ACC112 (cell line): ENCODE measurements around the gene PSD4.
A peak's percentile ranks its signal among the peaks of the same experiment; 100 is the strongest.

Experiments
- H2AFZ ChIP-seq: fragments of 200-600 bp; sonication (generic); one replicate; pipeline ENCODE4 v1.6.0; 2017; ENCODE audit warnings: antibody characterized with exemption, low read length; ENCODE audit not compliant: unreplicated experiment
- H3K27ac ChIP-seq: fragments of 200-600 bp; sonication (generic); 2 replicates; pipeline ENCODE4 v1.5.1; 2014; ENCODE audit warnings: low read depth, mild to moderate bottlenecking, antibody characterized with exemption, low read length, moderate library complexity
- H3K27me3 ChIP-seq: fragments of 200-600 bp; sonication (generic); 2 replicates; pipeline ENCODE4 v1.6.1; 2014; ENCODE audit warnings: mild to moderate bottlenecking, antibody characterized with exemption, low read length, moderate library complexity, mixed read lengths; ENCODE audit not compliant: insufficient read depth
- H3K36me3 ChIP-seq: fragments of 200-600 bp; sonication (generic); 2 replicates; pipeline ENCODE4 v1.6.1; 2016; ENCODE audit warnings: mild to moderate bottlenecking, antibody characterized with exemption, low read length, moderate library complexity, mixed read lengths; ENCODE audit not compliant: insufficient read depth
- H3K4me1 ChIP-seq: fragments of 200-600 bp; sonication (generic); one replicate; pipeline ENCODE4 v1.6.1; 2016; ENCODE audit warnings: low read length, mixed read lengths; ENCODE audit not compliant: insufficient read depth, unreplicated experiment, control insufficient read depth
- H3K4me3 ChIP-seq: fragments of 200-600 bp; sonication (generic); 2 replicates; pipeline ENCODE4 v1.5.1; 2014; ENCODE audit warnings: mild to moderate bottlenecking, low read depth, low read length
- H3K79me2 ChIP-seq: fragments of 200-600 bp; sonication (generic); one replicate; pipeline ENCODE4 v1.6.0; 2016; ENCODE audit warnings: low read length; ENCODE audit not compliant: control insufficient read depth, unreplicated experiment, insufficient read depth

Gene PSD4

DNA sequence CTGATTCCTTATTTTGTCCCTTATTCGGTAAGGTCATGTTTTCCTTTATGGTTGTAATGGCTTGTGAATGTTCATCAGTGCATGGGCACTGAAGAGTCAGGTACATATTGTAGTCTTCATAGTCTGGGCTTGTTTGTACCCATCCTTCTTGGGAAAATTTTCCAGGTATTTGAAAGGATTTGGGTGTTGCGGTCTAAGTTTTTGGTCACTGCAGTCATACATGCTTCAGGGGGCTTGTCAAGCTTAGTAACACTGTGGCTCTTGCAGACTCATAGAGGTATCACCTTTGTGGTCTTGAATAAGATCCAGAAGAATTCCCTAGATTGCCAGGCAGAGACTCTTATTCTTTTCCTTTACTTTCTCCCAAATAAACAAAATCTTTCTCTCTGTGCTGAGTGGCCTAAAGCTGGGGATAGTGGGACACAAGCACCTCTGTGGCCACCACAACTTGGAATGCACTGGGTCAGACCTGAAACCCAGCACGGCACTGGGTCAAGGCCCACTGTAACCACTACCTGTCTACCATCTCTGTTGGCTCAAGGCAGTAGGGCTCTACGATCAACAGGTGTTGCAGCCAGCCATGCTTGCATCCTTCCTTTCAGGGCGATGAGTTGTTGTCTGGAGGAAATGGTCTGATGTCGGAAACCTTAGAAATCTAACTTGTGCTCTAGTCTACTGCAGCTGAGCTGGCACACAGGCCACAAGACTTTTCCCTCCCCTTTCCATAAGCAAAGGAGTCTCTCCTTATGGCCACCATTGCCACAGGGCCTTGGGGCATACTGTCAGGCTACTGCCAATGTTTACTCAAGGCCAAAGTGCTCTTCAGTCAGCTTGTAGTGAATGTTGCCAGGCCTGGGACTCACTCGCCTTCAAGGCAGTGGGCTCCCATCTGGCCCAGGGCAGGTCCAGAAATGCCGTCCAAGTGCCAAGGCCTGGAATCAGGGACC lies 24.9 kb upstream of the PSD4 start:
- H3K36me3 ChIP-seq = no peaks in the 10 kb centered on the region
- H3K27me3 ChIP-seq = peaks cover 16% of the 10 kb centered on the region; the same call in 1 of the 2 replicates
- no peak overlapping the region for H3K27ac ChIP-seq
- no peak overlapping the region for H3K4me3 ChIP-seq
- H3K4me1 ChIP-seq = no peaks in the 10 kb centered on the region
- no peak overlapping the region for H2AFZ ChIP-seq
- no peaks in the 10 kb centered on the region for H3K79me2 ChIP-seq

DNA sequence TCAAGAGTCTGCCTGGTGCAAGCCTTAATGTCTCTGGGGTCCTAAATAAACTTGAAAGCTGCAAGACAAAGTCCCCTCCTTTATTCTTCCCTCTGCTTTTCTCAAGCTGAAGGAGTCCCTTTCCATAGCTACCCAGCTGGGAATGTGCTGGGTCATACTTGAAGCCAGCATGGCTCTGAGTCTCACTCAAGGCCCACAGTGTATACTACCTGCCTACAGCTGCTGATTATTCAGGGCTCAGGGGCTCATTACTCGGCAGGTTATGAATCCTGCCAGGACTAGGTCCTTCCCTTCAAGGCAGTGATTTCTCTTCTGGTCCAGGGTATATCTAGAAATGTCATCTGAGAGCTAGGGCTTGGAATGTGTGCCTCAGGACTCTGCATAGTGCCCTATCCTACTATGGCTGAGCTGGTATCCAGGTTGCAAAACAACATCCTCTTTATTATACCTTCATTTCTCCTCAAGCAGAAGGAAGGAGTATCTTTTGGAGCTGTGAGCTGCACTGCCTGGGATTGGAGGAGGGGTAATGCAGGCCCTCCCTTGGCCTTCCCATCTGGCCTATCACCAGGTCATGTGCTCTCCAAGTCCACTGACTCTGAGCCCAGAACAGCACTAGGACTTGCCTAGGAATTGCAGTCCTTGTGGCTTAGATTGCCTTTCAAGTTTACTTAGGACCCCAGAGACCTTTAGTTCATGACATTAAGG lies 24.1 kb upstream of the PSD4 start:
- Histone ChIP-seq H3K27ac (no peak overlapping the region), H3K4me3 (no peak overlapping the region), H3K27me3 (peaks cover 9% of the 10 kb centered on the region; the same call in 1 of the 2 replicates), H3K36me3 (no peaks in the 10 kb centered on the region), H2AFZ (no peak overlapping the region), H3K79me2 (no peaks in the 10 kb centered on the region), H3K4me1 (no peaks in the 10 kb centered on the region)

DNA sequence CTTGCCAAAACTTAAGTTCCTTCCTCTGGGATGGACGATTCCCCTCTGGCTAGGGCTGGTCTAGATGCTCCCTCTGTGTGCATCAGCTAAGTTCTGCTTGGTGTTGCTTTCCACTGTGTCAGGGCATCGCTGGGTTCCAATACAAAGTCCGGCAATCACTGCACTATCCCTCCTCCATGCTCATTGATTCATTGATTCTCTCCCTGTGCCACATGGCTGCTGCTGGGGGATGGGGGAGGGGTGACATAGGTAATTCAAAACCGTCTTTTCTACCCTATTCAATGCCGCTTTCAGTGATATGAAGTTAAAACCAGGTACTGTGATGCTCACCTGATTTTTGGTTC lies 23.5 kb upstream of the PSD4 start:
- no peak overlapping the region for H2AFZ ChIP-seq
- no peaks in the 10 kb centered on the region for H3K36me3 ChIP-seq

DNA sequence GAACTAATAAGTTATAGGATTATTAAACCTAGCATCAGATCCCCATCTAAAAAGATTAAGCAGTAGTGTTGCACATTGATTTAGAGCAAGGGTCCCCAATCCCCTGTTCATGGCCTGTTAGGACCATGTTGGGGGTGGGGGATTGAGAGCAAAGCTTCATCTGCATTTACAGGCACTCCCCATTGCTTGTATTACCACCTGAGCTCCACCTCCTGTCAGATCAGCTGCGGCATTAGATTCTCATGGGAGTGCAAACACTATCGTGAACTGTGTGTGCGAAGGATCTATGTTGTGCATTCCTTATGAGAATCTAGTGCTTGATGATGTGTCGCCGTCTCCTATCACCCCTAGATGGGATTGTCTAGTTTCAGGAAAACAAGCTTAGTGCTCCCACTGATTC lies 18.4 kb upstream of the PSD4 start:
- H3K79me2 ChIP-seq = no peaks in the 10 kb centered on the region
- H3K27ac ChIP-seq = no peak overlapping the region
- no peak overlapping the region for H2AFZ ChIP-seq
- no peaks in the 10 kb centered on the region for H3K27me3 ChIP-seq
- H3K4me3 ChIP-seq = no peak overlapping the region
- peaks cover 17% of the 10 kb centered on the region for H3K4me1 ChIP-seq
- no peaks in the 10 kb centered on the region for H3K36me3 ChIP-seq

More for the DNA sequence above, 23.5 kb upstream of the PSD4 start:
- H3K79me2 ChIP-seq = no peaks in the 10 kb centered on the region
- no peaks in the 10 kb centered on the region for H3K4me1 ChIP-seq
- no peak overlapping the region for H3K27ac ChIP-seq
- H3K4me3 ChIP-seq = no peak overlapping the region
- peaks cover 4% of the 10 kb centered on the region; the same call in 1 of the 2 replicates for H3K27me3 ChIP-seq

- H2AFZ ChIP-seq = peak overlapping the region; percentile 54
Measured at GRCh38 chr2:113156278-113157117, 17.3 kb upstream of the PSD4 start.

DNA sequence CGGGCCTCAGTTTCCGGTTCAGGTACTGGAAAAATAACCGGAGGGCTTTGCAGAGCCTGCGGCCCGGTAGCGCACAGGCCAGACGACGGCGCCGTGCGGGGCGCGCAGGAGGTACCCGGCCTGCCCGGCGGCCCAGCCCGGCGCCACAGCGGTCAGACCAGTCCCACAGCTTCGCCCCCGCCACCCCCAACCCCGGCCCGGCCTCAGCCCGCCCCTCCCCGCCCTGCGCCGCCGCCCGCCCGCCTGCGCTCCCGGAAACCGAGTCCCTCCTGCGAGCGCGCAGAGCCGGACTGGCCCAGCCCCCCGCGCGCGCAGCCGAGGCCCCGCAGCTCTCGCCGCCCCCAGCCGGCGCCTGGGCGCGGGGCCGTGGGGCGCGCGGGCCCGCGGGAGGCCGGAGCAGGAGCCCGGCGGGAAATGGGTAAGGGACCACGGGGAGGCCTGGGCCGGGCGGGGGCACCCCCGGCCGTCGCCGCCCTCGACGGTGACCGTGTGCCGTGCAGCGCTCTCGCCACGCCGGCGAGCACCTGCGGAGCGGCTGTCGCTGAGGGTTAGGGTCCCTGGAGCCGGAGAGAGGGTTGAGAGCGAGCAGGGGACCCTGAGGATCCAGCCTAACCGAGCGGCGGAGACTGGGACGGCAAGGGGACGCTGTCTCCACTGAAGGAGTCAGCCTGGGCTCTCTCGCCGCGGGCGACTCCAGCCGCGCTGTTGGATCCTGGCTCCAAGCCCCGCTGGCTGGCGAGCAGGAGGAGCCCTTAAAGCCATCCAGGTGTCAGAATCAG lies 16.5 kb upstream of the PSD4 start:
- Histone ChIP-seq H3K4me3 (peak overlapping the region; percentile 76), H3K27ac (peak overlapping the region; percentile 73; the same call in 1 of the 2 replicates), H3K36me3 (no peaks in the 10 kb centered on the region), H2AFZ (peak overlapping the region; percentile 97), H3K4me1 (peaks cover 17% of the 10 kb centered on the region), H3K79me2 (no peaks in the 10 kb centered on the region), H3K27me3 (no peaks in the 10 kb centered on the region)

More at GRCh38 chr2:113156278-113157117, 17.3 kb upstream of the PSD4 start:
- peak overlapping the region; percentile 76 for H3K4me3 ChIP-seq
- H3K79me2 ChIP-seq = no peaks in the 10 kb centered on the region
- no peaks in the 10 kb centered on the region for H3K27me3 ChIP-seq
- peaks cover 17% of the 10 kb centered on the region for H3K4me1 ChIP-seq
- H3K36me3 ChIP-seq = no peaks in the 10 kb centered on the region
- H3K27ac ChIP-seq = no peak overlapping the region

- H3K79me2 ChIP-seq = no peaks in the 10 kb centered on the region
- H3K4me1 ChIP-seq = peaks cover 21% of the 10 kb centered on the region
- peak overlapping the region; percentile 97 for H2AFZ ChIP-seq
- H3K4me3 ChIP-seq = peak overlapping the region; percentile 76
- no peaks in the 10 kb centered on the region for H3K36me3 ChIP-seq
- peak overlapping the region; percentile 73 for H3K27ac ChIP-seq
- no peaks in the 10 kb centered on the region for H3K27me3 ChIP-seq
Measured at GRCh38 chr2:113157897-113158753, 15.6 kb upstream of the PSD4 start.

DNA sequence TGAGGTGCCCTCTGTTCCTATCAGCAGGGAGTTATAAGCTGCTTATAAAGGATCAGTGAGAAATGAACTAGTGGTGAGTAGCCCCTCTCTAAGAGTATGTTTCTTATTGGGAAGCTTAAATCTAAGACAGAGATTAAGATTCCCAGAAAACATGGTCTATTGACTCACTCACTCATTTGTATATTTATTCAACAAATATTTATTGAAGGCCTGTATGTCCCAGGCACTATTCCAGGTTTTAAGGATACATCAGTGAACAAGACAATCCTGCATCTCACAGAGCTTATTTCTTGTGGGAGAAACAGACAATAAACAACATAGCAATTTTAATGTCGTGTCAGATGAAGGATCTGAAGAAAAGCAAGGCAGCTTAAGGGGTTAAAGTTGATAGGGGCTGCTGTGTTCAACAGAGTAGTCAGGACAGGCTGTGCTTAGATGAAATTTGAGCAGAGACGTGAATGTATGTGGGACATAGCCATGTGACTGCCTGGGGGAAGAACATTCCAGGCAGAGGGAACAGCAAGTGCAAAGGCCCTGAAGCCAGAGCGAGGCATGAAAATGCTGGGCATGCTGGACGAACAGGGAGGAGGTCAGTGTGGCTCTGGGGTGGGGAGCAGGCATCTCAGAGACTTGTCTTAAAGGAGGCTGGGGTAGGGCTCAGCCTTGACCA lies 14.8 kb upstream of the PSD4 start:
- no peak overlapping the region for H2AFZ ChIP-seq
- H3K27ac ChIP-seq = peak overlapping the region; percentile 73
- H3K27me3 ChIP-seq = no peaks in the 10 kb centered on the region
- H3K4me1 ChIP-seq = peaks cover 21% of the 10 kb centered on the region
- no peaks in the 10 kb centered on the region for H3K79me2 ChIP-seq
- peak overlapping the region; percentile 76 for H3K4me3 ChIP-seq
- H3K36me3 ChIP-seq = no peaks in the 10 kb centered on the region

DNA sequence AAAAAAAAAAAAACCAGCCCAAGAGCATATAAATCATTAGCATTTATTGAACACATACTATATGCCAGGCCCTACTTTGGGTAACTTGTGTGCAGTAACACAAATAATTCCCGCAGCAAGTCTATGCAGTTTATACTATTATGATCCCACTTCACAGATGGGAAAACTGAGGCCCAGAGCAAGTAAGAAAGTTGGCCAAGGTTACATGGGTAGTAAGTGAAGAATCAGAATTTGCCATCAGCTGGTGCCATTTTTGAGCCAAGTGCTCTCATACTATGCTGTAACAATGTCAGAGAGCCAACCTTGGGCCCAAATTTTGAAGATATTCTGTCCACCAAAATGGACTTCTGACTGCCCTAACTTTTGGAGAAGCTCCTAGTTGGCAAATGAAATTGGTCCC lies 13.5 kb upstream of the PSD4 start:
- Histone ChIP-seq H3K4me1 (peaks cover 21% of the 10 kb centered on the region), H3K36me3 (no peaks in the 10 kb centered on the region), H3K79me2 (peaks cover under 1% of the 10 kb centered on the region), H3K27me3 (no peaks in the 10 kb centered on the region), H3K27ac (no peak overlapping the region), H2AFZ (no peak overlapping the region), H3K4me3 (no peak overlapping the region)
